Measurements from ENCODE around the gene E2F1.
A peak's percentile ranks its signal among the peaks of the same experiment; 100 is the strongest.

E2F1 gene, protein sequence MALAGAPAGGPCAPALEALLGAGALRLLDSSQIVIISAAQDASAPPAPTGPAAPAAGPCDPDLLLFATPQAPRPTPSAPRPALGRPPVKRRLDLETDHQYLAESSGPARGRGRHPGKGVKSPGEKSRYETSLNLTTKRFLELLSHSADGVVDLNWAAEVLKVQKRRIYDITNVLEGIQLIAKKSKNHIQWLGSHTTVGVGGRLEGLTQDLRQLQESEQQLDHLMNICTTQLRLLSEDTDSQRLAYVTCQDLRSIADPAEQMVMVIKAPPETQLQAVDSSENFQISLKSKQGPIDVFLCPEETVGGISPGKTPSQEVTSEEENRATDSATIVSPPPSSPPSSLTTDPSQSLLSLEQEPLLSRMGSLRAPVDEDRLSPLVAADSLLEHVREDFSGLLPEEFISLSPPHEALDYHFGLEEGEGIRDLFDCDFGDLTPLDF

DNA sequence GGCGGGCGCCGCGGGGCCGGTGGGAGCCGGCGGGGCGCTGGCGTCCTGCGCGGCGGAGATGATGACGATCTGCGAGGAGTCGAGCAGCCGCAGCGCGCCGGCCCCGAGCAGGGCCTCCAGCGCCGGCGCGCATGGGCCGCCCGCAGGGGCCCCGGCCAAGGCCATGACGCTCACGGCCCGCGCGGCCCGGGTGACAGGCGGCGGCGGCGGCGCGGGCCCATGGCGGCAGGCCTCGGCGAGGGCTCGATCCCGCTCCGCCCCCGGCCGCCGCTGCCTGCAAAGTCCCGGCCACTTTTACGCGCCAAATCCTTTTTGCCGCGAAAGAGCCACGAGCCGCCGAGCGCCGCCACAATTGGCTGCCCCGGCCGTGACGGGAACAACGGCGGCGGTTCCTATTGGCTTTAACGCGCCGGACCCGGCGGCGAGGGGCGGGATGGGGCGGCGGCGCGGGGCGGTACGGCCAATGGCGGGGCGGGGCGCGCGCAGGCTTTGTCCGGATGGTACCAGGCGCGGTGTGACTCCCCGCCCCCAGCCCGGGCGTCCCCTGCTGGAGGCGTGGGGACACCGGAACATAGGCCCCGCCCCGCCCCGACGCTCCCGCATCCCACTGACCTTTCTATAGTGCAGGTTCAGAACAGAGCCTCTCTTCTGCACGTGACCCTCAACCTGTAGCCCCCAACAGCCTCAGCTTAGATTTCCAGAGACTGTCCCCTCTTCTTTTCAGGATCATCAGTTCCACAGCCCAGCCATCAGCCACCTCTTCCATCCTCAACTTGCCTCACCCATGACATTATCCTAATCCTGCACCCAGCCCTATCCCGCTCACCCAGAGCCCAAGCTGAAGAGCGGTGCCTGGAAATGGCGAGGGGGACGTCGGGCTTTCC lies at the start of gene E2F1:
TSS of gene E2F1 (minus strand) at position 286 of the 884 bp plus-strand sequence. CDS start at position 165, 121 bp downstream.
- DNase-seq = peak; percentile 97

DNA sequence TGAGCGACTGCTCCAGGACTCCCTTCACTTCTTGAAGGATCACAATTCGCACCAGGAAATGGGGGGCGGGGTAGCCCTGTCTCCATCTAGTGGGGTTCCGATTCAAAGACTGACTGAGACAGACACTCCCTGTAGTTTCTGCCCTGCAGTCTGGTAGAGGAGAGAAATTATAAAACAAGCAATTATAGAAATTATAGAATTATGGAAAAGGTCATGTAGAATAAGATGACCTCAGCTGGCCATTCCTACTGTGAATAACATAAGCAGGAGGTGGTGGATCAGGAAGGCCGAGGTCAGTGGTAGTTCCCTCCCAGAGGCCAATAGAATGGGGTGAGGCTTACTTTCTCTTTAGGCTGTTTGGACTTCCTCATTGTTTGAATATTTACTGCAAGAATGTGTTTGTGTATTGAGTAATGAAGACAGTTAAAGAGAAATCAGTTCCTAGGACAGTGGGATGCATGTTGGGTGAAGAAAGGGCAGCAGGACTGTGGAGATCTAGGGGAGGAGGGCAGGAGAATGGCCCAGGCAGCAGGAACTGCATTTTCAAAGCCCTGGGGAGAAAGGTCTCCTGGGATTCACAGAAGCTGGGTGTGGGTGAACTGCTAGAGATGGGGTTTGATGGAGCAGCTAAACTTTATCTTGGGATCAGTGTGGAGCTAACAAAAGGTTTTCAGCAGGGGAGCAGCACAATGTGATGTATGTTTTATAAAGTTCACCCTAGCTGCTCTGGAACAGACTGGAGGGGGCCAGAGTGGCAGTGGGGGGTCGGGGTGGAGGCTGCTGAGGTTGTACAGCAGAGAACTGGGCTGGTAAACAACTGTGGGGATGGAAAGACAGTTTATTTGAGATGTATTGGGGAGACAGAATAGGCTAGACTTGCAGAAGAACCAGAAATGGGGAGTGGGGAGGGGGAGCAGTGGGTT lies 47.7 kb upstream of the E2F1 start:
- peak; percentile 7 for DNase-seq

DNA sequence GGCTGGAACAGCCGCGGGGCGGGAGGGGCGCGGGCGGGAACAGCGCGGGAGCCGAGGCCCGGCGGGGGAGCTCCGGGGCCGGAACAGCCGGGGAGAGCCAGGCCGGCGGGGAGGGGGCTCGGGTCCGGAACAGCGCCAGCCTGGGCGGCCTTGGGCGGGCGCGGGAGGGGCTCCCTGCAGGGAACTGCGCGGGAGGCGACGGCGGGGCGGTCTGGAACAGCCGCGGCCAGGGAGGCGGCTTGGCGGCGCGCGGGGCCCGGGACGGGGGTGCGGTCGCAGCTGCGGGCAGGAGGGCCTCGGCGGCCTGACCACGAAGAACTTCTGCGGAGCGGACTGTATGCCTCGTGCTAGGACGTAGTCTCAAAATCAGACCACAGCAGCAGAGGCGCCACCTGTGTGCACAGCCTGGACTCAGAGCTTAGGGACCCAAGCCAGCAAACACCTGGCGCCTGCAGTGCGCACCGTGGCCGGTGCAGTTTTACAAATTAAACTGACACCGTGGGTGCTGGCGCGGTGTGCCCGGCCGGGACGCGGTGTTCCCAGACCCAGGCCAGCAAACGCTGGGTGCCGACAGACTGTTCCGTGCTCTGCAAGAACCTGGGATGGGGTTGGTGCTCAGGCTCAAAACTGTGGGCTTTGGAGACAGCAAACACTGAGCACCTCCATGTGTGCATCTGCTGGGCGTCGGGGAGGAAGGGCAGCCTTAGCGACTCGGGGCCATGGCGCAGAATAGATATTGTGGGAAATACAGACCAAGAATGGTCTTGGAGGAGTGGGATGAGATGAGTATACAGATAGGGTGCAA lies 46.2 kb upstream of the E2F1 start:
- peak; percentile 88 for DNase-seq

DNA sequence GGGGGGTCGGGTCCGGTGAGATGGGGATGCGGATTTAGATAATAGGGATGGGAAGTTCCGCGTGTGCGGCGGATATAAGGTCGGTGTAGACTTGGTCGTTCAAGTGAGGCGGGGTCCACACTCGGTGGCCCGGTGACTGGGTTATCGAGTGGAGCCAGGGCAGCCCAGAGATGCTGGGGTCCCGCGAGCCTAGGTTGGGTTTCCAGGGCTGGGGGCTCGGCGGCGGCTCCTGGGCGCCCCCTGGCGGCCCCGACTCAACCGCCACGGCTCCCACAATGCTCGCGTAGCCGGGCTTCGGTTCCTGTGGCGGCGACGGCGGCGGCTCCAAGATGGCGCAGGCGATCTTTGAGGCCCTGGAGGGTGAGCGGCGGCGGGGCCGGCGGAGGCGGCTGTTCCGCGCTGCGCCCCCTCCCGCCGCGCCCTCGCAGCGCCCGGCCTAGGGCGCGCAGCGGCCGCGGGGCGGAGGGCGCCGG lies 45.5 kb upstream of the E2F1 start, which contains the start of gene ZNF341:
TSS of gene ZNF341 (plus strand) at position 304 of the 473 bp plus-strand sequence. CDS start at position 330, 26 bp downstream.
- DNase-seq = peak; percentile 92

DNA sequence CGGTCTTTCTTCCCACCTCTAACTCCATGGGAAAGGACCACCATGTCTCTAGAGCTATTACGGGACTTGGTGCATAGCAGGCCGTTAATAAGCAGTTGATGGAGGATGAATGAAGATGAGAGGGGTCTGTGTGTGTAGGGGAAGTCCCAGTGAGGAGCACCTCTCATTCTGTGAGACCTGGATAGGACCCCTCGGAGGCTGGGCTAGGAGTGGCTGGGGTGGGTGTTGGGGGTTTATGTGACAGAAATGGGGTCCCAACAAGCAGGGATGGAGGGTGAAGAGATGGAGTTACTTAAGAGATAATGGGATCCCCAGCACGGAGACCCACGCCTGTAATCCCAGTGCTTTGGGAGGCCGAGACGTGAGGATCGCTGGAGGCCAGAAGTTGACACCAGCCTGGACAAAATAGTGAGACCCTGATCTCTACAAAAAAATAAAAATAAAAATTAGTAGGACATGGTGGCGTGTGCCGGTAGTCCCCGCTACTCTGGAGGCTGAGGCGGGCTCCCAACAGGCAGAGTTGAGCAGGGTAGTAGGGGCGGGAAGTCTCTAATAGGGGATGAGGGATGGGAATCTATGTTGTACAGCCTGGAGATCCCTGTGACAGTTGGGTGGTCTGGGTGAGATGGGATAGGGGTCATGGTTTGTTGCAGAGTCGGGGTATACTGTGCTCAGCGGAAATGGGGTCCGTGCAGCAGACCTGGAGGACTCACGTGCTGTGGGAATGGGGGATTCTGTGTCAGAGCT lies 44.9 kb upstream of the E2F1 start:
- DNase-seq = no peak

DNA sequence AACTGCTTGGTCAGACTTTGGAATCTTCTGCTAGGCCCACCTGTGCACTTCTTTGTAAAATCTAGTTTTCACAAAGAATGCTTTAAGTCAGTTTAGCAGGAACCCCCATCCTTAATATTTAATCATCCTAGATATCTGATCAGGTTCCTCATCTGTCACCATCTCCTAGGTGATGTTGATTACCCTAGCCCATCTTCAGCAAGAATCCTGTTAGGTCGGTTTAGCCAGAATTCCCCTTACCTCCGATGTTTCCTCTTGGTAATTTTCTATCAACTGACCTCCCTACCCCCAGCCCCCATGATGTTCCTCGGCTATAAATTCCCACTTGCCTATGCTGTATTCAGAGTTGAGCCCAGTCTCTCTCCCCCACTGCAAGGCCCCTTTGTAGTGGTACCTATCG lies 42.9 kb upstream of the E2F1 start:
- no peak for DNase-seq

DNA sequence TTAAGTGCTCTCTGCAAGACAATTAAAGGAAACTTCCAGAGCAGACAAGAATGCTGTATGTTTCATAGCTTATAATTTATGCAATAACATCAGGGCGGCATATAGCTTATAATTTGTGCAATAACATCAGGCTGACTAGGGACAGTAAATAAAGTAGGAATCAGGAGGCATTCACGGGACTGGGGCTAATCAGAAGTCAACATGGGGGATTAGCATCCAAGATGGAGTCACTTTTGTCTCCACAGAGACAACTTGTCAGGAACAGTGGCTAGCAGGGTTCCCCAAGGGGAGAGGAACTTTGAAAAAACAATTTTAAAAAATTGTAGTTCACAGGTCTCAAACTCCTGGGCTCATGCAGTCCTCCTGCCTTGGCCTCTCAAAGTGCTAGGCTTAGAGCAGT lies 42.3 kb upstream of the E2F1 start:
- no peak for DNase-seq

DNA sequence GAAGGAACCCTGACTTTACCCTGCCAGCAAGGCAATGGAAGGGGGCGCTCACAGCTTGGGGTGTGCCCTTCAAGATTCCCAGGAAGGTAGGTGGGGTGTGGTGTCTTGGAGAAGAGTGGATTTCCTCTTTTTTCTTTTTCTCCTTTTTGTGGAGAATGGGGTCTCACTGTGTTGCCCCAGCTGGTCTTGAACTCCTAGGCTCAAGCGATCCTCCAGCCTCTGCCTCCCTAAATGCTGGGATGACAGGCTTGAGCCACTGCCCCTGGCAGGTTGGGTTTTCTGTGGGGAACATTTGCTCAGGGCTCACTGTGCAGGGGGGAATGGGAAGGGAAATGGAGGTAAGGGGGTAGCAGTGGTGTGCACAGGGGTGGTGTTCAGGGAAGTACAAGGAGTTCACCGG lies 41.6 kb upstream of the E2F1 start:
- DNase-seq = no peak

DNA sequence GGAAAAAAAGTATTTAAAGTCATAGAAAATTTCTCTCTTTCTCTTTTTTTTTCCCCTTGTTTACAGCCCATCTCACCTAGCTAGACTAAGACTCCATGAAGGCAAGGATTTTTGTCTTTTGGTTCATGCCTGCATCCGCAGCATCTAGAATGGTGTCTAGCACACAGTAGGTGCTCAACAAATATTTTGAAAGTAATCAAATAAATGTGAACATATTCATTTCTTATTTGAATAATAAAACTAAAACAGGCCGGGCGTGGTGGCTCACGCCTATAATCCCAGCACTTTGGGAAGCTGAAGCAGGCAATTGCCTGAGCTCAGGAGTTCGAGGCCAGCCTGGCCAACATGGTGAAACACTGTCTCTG lies 40.9 kb upstream of the E2F1 start:
- DNase-seq = no peak

DNA sequence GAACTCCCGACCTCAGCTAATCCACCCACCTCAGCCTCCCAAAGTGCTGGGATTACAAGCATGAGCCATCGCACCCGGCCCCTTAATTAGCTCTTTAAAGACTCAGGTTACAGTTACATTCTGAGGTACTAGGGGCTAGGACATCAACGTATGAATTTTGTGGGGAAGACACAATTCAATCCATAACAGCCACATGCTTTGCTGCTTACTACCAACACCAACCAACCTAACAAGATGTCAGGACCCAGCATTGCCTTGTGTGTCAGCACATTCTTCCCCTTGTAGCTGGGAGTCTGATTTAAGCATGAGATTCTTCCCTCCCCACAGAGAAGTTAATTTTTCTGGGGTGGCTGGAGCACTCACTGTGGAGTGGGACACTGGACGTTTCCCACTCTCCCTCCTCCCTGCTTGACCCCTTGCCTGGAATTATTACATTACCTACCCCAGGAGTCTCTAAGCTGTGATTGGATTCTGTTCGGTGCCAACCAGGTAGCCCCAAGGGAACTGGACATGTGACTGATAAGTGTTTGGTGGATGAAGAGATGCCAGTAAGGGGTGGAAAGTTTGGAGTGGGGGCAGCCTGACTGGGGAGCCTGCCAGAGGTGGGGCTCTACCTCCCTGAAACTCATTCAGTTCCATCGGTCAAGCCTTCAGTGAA lies 39.6 kb upstream of the E2F1 start:
- DNase-seq = no peak

DNA sequence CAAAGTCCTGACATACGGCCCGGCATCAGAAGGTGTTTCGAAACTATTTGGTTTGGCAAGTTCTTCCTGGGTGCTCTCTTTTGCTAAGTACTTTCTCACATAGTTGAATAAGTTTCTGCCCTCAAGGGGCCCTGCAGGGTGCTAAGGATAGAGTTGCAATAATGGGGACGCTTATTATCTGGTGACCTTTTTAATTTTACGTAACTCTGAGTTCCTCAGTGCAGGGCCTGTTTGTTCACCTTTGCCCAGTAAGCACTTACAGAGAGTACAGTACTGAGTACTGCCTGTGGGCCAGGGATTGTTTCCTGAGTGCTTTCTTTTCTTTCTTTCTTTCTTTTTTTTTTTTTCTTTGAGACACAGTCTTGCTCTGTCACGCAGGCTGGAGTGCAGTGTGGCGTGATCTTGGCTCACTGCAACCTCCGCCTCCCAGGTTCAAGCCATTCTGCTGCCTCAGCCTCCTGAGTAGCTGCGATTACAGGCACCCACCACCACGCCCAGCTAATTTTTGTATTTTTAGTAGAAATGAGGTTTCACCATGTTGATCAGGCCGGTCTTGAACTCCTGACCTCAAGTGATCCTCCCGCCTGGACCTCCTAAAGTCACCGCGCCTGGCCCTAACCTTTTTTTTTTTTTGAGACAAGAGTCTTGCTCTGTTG lies 38.4 kb upstream of the E2F1 start:
- DNase-seq = no peak

DNA sequence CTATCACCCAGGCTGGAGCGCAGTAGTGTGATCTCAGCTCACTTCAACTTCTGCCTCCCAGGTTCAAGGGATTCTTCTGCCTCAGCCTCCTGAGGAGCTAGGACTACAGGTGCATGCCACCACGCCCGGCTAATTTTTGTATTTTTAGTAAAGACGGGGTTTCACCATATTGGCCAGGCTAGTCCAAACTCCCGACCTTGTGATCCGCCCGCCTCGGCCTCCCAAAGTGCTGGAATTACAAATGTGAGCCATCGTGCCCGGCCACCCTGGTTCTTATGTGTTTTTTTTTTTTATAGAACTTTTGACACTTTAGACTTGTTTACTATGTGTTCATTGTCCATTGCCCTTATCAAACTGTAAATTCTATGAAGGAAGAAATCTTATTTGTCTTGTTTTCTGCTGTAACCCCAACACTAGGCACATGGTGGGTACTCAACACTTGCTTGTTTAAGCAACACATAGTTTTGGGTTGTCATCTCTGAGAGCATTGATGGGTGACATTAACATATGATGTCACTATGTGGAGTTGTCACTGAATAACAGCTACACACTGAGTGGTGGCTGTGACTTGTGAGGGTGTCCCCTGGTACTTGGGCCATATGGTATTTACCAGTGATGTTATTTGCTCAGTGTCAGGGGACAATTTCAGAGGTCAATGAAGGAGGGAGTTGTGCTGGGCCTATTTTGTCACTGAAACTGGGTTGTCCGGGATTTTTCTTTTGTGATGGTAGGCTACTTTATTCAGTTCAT lies 35.4 kb upstream of the E2F1 start:
- DNase-seq = no peak

DNA sequence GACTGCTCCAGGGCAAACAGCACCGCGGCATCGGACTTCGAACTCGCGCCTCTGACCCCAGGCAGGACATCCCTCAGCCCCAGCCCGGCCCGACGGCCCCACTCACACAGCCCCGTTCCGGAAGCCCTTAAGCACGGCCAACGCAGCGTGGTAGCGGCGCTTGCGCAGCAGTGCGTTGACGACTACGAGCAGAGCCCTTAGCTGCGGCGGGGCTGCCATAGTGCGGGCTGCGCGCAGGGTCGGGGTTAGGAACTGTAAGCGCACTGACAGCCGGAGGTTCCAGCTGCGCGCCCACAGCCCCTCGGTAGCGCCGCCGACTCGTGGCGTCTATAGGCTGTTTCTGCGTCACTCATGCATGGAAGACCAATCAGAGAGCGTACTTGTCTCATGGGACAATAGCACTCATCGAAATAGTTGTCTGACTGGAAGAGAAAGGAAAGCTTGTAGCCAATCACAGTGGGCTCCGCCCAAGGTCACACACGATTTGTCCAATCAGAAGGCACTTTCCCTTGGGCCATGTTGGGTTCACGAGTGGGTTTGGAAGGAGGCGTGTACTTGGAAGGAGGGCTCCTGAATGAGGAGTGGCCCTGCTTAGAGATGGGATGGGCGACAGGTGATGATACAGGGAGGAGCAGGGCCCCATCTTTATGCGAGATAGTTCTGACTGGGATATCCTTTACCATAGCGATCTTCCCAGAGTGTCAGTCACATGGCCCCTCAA lies 34.0 kb upstream of the E2F1 start, which contains the start of gene PXMP4:
TSS of gene PXMP4 (minus strand) at position 322 of the 721 bp plus-strand sequence. CDS start at position 219, 103 bp downstream.
- DNase-seq = peak; percentile 88

DNA sequence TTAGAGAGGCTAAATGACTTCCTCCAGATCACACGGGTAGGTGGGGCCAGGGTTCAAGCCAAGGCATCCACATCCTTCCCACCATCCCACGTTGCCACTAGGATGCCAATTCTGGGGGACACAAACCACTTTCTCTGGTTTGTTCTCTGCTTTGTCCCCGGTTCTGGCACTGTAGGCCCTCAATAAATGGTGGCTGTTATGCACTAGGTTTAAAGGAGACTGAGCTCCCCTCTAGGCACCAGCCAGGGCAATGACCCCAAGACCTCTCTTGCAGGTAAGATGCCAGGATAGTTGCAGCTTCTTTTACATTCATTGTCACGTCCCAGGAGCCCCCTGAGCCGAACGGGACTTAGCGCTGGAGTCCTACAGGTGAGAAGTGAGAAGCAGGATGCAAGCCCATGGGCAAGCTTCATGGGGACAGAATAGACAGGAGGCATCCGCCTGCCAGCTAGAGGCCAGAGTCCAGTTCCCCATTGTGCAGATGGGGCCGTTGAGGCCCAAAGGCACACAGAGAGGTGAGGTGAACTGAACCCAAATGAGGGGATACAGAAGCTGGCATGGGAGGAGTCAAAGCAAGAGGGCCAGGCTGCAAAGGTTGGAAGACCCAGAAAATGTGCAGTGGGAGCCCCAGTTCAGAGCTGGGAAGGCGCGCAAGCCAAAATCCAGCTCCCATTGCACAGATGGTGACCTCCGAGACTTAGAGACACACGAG lies 33.2 kb upstream of the E2F1 start:
- DNase-seq = no peak

DNA sequence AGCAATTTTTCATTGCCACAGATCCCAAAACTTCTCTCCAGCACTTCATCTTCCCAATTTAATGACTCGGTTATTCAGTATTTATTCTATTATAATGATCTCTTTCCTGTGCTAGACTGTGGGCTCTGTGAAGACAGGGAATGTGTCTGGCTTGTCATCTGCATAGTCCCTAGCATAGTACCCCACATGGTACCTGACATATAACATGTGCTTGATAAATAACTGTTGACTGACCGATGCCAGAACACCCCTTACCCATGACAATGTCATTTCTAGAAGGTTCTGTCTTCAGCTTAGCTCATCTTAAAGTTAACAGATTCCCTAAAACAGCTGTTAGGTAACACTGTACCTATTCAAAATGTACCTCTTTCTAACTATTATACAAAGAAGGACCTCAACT lies 30.3 kb upstream of the E2F1 start:
- DNase-seq = no peak

DNA sequence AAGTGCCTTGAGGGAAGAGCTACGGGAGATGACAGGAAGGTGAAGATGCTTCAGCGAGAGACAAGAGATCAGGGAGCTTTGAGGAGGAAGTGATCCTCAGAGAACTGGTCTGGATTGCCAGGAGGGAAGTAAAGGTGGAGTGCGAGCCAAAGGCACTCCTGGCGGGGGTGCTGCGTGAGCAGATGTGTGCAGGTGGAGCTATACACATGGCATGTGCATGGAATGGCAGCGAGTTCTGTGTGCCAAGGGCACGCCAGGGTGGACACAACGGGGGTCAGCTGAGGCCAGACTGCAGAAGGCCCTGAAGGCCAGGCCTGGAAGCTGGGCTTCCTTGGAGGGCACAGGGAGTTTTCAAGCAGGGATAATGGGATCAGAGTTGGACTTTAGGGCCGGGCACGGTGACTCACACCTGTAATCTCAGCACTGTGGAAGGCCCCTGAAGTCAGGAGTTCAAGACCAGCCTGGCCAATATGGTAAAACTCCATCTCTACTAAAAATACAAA lies 27.7 kb upstream of the E2F1 start:
- DNase-seq = no peak

DNA sequence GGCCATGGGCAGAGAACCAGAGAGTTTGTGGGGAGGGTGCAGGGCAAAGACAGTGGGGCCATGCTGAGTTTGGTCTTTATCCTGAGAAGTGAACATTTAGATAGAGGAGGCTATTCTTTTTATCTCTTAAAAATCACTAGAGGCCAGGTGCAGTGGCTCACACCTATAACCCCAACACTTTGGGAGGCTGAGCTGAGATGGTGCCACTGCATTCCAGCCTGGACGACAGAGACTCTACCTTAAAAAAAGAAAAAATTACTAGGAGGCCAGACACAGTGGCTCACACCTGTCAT lies 25.2 kb upstream of the E2F1 start:
- no peak for DNase-seq
